IPS-15b (cell line): ENCODE data around the gene TKTL2.

Experiments
- H3K27me3 ChIP-seq: one replicate; pipeline ENCODE4 v1.6.1; 2013; ENCODE audit warnings: low read length; ENCODE audit not compliant: control insufficient read depth, insufficient read depth
- H3K36me3 ChIP-seq: one replicate; pipeline ENCODE4 v1.6.1; 2013; ENCODE audit warnings: low read length; ENCODE audit not compliant: control insufficient read depth, insufficient read depth
- H3K4me1 ChIP-seq: one replicate; pipeline ENCODE4 v1.6.1; 2013; ENCODE audit warnings: mild to moderate bottlenecking, low read length; ENCODE audit not compliant: control insufficient read depth, insufficient read depth
- H3K4me3 ChIP-seq: one replicate; pipeline ENCODE4 v1.5.1; 2013; ENCODE audit warnings: low read depth, low read length
- H3K9ac ChIP-seq: one replicate; pipeline ENCODE4 v1.6.1; 2013; ENCODE audit warnings: low read depth, mild to moderate bottlenecking, low read length
- H3K9me3 ChIP-seq: one replicate; pipeline ENCODE4 v1.6.1; 2013; ENCODE audit warnings: mild to moderate bottlenecking, low read length; ENCODE audit not compliant: control insufficient read depth, insufficient read depth

Gene TKTL2

DNA sequence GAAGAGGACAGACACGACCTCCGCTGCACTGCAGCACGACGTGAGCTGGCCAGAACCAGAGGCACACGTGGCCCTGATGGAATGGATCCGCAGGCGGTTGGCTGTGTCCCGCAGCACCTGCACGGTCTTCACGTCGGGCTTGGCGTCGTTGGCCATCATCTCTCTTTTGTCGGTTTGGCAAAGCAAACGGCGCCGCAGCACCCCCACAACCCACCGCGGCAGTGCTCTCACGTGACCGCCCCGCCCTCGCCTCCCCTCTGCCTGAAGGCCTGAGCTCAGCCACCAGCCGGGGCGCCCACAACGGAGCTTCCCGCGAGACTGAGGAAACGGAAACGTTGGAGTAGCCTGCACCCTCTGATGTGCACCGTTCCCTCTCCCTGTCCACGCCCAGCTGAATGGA, at the start of gene TKTL2:
Gene TKTL2, minus strand, starts transcription at position 179 of the 400 bp plus-strand sequence. Its CDS starts 20 bp downstream, at position 159.
- no peaks in the 10 kb centered on the region for H3K27me3 ChIP-seq

DNA sequence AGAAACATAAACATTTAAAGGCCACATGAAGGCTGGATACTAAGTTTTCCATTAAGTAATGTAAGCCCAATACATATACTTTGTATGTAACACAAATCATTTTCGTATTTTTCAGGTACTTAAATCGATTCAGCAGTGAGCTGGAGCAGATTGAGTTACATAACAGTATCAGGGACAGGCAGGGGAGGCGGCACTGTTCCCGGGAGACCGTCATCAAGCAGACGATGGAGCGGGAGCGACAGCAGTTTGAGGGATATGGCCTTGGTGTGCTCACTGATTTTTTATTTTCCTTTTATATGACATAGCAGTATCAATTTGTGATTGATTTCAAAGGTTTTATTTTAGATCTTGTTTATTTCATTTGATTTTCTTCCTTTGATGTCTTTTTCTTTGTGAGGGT, 41.6 kb upstream of the TKTL2 start:
- H3K4me3 ChIP-seq = no peak overlapping the region
- H3K4me1 ChIP-seq = no peaks in the 10 kb centered on the region
- H3K36me3 ChIP-seq = peaks cover 11% of the 10 kb centered on the region
- H3K9me3 ChIP-seq = no peaks in the 10 kb centered on the region
- no peaks in the 10 kb centered on the region for H3K27me3 ChIP-seq
- no peak overlapping the region for H3K9ac ChIP-seq

More for the DNA sequence above, at the start of gene TKTL2:
- no peak within 1 kb of the TSS for H3K9ac ChIP-seq
- H3K4me1 ChIP-seq = no peaks in the 10 kb centered on the region
- no peaks in the 10 kb centered on the region for H3K9me3 ChIP-seq
- no peaks in the 10 kb centered on the region for H3K36me3 ChIP-seq
- H3K4me3 ChIP-seq = no peak within 1 kb of the TSS

- Histone ChIP-seq H3K27me3 (no peaks in the 10 kb centered on the region), H3K4me1 (peaks cover 3% of the 10 kb centered on the region), H3K36me3 (no peaks in the 10 kb centered on the region), H3K9me3 (no peaks in the 10 kb centered on the region), H3K4me3 (no peak overlapping the region), H3K9ac (no peak overlapping the region)
Measured at GRCh38 chr4:163505374-163505773, 31.8 kb upstream of the TKTL2 start.

DNA sequence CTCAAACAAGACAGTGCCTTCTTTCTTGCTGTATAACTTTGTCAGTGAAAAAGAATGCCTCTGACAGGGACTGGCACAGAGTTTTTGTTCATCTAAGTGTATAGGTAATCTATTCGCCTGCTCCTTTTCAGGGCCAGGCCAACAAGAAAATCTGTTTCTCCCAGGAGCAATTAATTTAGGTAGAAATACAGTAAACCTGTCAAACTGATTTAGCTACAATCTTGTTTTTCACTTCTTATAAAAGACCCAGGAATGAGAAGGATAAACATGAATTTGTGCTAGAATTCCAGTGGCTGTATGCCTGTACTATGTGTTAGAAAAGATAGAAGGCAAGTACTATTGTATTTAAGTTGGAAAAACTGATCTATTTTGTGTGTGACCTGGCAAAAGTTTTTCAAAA, 27.0 kb upstream of the TKTL2 start:
- H3K9ac ChIP-seq = no peak overlapping the region
- no peaks in the 10 kb centered on the region for H3K36me3 ChIP-seq
- H3K4me1 ChIP-seq = peaks cover 6% of the 10 kb centered on the region
- H3K9me3 ChIP-seq = no peaks in the 10 kb centered on the region
- H3K4me3 ChIP-seq = no peak overlapping the region
- no peaks in the 10 kb centered on the region for H3K27me3 ChIP-seq

DNA sequence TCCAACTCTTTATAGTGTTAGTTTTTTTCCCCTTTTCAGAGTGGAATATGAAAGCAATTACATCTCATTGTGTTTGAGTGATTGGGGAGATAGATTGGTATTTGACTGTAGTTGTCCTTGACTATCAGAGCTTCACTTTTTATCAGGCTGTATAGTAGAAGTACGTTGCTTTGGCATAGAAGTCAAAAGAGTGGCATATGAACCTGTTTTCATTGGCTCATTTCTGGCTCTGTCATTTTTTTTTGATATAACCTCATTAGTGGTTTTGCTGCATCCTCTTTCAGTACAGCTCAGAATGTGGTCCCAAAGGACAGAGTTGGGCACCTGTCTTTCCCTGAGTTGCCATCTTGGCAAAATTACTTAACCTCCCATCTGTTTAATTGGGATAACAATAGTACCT, 22.3 kb upstream of the TKTL2 start:
- H3K9ac ChIP-seq = peak overlapping the region; percentile 1
- no peaks in the 10 kb centered on the region for H3K9me3 ChIP-seq
- peaks cover 3% of the 10 kb centered on the region for H3K4me1 ChIP-seq
- no peaks in the 10 kb centered on the region for H3K27me3 ChIP-seq
- H3K4me3 ChIP-seq = peak overlapping the region; percentile 94
- H3K36me3 ChIP-seq = no peaks in the 10 kb centered on the region

GRCh38 chr4:163494360-163495241, 21.0 kb upstream of the TKTL2 start, which contains the start of gene TMA16:
TSS of gene TMA16 (plus strand) at chr4:163494690. CDS start at chr4:163494802, 112 bp downstream.
- no peaks in the 10 kb centered on the region for H3K36me3 ChIP-seq
- H3K9me3 ChIP-seq = no peaks in the 10 kb centered on the region
- peaks cover 3% of the 10 kb centered on the region for H3K4me1 ChIP-seq
- H3K4me3 ChIP-seq = peak within 1 kb of the TSS; percentile 94
- H3K27me3 ChIP-seq = no peaks in the 10 kb centered on the region
- peak within 1 kb of the TSS; percentile 100 for H3K9ac ChIP-seq

DNA sequence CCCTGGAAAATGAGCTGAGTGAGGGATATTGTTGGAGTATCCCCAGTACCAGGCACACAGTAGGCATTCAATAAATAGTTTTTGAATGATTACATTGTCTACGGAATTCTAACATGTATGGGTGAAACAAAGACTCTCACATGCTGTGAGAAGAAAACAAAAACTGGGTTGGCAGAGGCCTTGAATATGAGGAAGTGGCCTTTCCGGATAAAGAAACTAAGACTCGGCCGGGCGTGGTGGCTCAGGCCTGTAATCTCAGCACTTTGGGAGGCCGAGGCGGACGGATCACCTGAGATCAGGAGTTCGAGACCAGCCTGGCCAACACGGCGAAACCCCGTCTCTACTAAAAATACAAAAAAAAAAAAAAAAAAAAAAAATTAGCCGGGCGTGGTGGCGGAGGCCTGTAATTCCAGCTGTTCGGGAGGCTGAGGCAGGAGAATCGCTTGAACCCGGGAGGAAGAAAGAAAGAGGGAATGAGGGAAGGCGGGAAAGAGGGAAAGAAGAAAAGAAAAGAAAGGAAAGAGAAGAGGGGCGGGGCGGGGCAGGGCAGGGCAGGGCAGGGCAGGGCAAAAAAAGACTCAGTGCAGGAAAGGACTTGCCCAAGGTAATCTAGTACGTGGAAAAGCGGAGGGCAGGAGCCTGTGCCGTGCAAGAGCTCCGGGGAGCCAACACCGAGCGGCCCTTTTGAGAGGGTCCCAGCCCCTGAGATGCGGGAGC, 20.2 kb upstream of the TKTL2 start:
- H3K9ac ChIP-seq = peak overlapping the region; percentile 100
- peaks cover 3% of the 10 kb centered on the region for H3K4me1 ChIP-seq
- H3K9me3 ChIP-seq = no peaks in the 10 kb centered on the region
- no peaks in the 10 kb centered on the region for H3K36me3 ChIP-seq
- H3K4me3 ChIP-seq = peak overlapping the region; percentile 94
- no peaks in the 10 kb centered on the region for H3K27me3 ChIP-seq

DNA sequence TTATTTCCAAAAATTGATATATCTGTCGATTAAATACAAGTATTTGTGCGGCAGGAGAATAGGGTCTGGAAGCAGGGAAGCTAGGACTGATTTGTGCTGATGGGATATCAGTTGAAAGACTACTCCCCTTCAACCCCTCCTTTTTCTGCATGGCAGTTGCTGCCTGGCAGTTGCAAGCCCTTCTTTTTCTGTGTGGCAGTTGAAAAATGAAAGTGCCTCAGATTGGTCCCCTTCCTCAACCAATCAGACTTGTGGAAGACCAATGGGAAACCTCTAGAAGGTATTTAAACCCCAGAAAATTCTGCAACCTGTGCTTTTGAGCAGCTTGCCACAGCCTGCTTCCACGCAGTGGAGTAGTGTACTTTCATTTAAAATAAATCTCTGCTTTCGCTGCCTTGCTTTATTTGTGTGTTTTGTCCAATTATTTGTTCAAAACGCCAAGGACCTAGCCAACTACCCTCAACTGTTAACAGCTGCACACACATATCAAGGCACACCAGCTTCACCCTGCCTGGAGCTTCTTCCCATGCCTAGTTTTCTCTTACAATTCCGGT, 19.5 kb upstream of the TKTL2 start:
- H3K4me3 ChIP-seq = no peak overlapping the region
- peaks cover 3% of the 10 kb centered on the region for H3K4me1 ChIP-seq
- H3K36me3 ChIP-seq = no peaks in the 10 kb centered on the region
- no peaks in the 10 kb centered on the region for H3K27me3 ChIP-seq
- H3K9me3 ChIP-seq = no peaks in the 10 kb centered on the region
- no peak overlapping the region for H3K9ac ChIP-seq

DNA sequence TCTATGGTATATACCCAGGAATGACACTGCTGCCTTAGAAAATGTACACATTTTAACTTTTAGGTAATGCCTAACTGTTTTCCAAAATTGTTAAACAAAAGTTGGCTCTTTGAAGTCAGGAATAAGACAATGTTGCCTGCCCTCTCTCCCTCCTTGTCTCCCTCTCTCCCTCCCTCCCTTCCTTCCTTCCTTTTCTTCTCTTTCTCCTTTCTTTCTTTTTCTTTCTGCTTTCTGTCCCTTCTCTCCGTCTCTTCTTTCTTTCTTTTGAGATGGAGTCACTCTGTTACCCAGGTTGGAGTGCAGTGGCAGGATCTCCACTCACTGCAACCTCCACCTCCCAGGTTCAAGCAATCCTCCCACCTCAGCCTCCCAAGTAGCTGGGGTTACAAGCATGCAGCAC, 16.4 kb upstream of the TKTL2 start:
- H3K4me3 ChIP-seq = no peak overlapping the region
- H3K4me1 ChIP-seq = no peaks in the 10 kb centered on the region
- no peaks in the 10 kb centered on the region for H3K27me3 ChIP-seq
- H3K9ac ChIP-seq = no peak overlapping the region
- H3K36me3 ChIP-seq = no peaks in the 10 kb centered on the region
- H3K9me3 ChIP-seq = no peaks in the 10 kb centered on the region

DNA sequence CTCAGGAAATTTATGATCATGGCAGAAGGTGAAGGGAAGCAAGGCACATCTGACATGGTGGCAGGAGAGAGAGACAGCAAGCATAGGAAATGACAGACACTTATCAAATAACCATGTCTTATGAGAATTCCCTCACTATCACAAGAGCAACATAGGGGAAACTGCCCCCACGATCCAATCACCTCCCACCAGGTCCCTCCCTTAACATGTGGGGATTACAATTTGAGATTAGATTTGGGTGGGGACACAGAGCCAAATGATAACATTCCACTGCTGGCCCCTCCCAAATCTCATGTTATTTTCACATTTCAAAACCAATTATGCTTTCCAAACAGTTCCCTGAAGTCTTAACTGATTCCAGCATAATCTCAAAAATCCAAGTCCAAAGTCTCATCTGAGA, 12.8 kb upstream of the TKTL2 start:
- no peaks in the 10 kb centered on the region for H3K36me3 ChIP-seq
- no peaks in the 10 kb centered on the region for H3K27me3 ChIP-seq
- H3K9me3 ChIP-seq = no peaks in the 10 kb centered on the region
- H3K4me1 ChIP-seq = no peaks in the 10 kb centered on the region
- H3K9ac ChIP-seq = no peak overlapping the region
- no peak overlapping the region for H3K4me3 ChIP-seq

DNA sequence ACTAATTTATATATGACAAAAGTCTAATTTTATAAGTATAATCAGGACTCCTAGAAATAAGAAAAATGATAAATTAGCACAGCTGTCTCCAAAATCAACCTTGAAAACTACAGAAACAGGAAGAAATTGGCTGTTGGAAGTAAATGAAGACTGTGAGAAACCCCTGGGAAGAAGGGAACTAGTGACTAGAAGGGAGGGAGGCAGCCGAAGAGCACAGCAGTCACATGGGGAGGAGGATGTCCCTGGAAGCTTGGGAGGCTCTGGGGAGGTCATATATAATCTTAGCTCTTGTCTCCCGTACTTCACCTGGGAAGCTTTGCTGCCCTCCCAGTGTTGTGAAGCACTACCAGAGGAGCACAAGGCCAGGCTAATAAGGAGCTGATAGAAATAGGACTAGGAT, 12.0 kb upstream of the TKTL2 start:
- Histone ChIP-seq H3K9ac (no peak overlapping the region), H3K36me3 (no peaks in the 10 kb centered on the region), H3K4me3 (no peak overlapping the region), H3K4me1 (no peaks in the 10 kb centered on the region), H3K27me3 (no peaks in the 10 kb centered on the region), H3K9me3 (no peaks in the 10 kb centered on the region)
